Measurements from ENCODE around the gene AKAP8L. TPM values are rescaled to one million over a fixed set of nuclear protein-coding genes. Genes with fewer than 3 reads are reported as not detected.

The AKAP8L gene
- total RNA-seq, 4 donors from 2014 or later, result 122 to 272 (median 204) TPM

DNA sequence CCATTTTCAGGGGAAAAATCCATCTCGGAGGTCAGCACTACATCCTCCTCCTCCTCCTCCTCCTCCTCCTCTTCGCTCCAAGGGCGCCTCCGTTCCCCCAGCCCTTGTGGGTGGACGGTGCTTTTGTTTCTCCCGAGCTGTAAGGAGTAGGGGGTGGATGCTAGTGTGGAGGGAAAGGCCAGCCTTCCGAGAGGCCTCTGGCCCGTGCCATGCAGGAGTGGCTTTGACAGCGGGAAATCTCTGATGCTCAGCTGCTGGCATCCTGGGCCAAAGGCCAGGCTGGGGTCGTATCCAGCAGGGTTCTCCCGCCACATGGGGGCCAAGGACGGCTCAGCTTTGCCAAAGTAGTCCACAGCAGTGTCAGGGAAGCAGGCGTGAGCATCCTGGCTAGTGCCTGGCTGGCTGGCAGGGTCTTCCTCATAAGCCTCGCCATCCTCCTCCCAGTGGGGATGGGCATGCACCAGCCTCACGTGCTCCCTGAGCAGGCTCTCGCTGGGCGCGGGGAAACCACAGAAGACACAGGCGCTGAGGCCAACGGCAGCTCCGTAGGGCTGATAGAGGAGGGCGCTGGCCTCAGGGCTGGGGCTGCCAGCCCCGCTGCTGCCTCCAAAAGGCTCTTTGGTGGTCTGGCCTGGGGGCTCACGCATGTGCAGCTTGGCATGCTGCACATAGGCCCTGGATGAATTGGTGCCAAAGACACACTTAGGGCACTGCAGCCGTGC lies 20.5 kb upstream of the AKAP8L start:
- no peak overlapping the region for H3K27ac ChIP-seq
- intact Hi-C loops (cut with DNase I), result no loop called here
- H3K9me3 ChIP-seq, result no peaks in the 10 kb centered on the region
- no peaks in the 10 kb centered on the region for H3K36me3 ChIP-seq
- no peak overlapping the region for H3K4me3 ChIP-seq (replicated peaks in 1 of 3)
- WGBS, 2 donors, result 90 to 93% methylated on average over 18 to 25 of the region's 25 CpGs
- no peak for DNase-seq
- no peaks in the 10 kb centered on the region for H3K4me1 ChIP-seq
- no peaks in the 10 kb centered on the region for H3K27me3 ChIP-seq
- TF ChIP-seq POLR2A (IDR thresholded peaks at IDR 0.05), result no peak
- TF ChIP-seq, protein P1, sequence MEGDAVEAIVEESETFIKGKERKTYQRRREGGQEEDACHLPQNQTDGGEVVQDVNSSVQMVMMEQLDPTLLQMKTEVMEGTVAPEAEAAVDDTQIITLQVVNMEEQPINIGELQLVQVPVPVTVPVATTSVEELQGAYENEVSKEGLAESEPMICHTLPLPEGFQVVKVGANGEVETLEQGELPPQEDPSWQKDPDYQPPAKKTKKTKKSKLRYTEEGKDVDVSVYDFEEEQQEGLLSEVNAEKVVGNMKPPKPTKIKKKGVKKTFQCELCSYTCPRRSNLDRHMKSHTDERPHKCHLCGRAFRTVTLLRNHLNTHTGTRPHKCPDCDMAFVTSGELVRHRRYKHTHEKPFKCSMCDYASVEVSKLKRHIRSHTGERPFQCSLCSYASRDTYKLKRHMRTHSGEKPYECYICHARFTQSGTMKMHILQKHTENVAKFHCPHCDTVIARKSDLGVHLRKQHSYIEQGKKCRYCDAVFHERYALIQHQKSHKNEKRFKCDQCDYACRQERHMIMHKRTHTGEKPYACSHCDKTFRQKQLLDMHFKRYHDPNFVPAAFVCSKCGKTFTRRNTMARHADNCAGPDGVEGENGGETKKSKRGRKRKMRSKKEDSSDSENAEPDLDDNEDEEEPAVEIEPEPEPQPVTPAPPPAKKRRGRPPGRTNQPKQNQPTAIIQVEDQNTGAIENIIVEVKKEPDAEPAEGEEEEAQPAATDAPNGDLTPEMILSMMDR (IDR thresholded peaks at IDR 0.05), result no peak

DNA sequence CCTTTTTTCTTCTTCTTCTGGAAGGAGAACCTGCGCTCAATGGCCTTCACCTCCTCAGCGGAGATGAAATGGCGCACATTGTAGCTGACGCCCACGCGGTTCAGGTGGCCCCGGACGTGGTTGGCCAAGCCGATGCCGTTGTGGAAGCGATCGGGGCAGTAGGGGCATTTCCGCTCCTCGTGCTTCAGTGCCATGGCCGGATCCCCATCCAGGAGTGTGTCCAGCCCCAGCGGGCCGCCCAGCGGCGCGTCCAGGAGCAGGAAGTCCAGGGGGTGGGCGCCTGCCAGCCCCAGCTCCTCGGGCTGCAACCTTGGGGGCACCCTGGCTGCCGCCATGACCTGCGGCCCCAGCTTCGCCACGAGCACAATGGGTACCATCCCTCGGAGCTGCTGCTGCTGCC lies 19.8 kb upstream of the AKAP8L start:
- no peaks in the 10 kb centered on the region for H3K27me3 ChIP-seq
- intact Hi-C loops (cut with DNase I), result no loop called here
- 96% methylated on average over 15 to 18 of the region's 27 CpGs for WGBS, 2 donors
- TF ChIP-seq, protein P1 (IDR thresholded peaks at IDR 0.05), result no peak
- TF ChIP-seq POLR2A (IDR thresholded peaks at IDR 0.05), result no peak
- H3K36me3 ChIP-seq, result no peaks in the 10 kb centered on the region
- H3K4me1 ChIP-seq, result peaks cover 2 to 3% of the 10 kb centered on the region in 2 donors
- no peak for DNase-seq
- no peak overlapping the region for H3K4me3 ChIP-seq (replicated peaks in 1 of 3)
- no peaks in the 10 kb centered on the region for H3K9me3 ChIP-seq
- H3K27ac ChIP-seq, result no peak overlapping the region

DNA sequence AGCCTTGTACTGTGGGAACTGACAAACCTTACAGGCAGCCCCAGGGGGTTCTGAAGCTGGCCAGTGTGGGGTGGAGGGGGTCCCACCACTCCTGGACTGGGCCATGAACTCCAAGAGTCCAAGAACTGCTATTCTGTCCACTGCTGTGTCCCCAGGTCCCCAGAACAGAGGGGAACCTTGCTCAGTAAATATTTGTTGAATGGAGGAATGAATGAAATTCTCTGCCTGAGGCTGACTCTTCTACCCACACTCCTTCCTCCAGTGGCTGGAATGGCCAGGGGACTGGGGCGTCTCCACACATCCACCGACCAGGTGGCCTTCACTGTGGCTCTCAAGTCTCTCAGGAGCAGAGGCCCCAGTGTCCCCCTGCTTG lies 19.3 kb upstream of the AKAP8L start:
- intact Hi-C loops (cut with DNase I), result no loop called here
- Histone ChIP-seq H3K4me3 (replicated peaks in 1 of 3) (no peak overlapping the region), H3K27ac (no peak overlapping the region), H3K4me1 (peaks cover 5 to 6% of the 10 kb centered on the region in 2 donors), H3K27me3 (no peaks in the 10 kb centered on the region), H3K9me3 (no peaks in the 10 kb centered on the region), H3K36me3 (no peaks in the 10 kb centered on the region)
- no peak for DNase-seq
- TF ChIP-seq, protein P1 (IDR thresholded peaks at IDR 0.05), result no peak
- no peak for TF ChIP-seq POLR2A (IDR thresholded peaks at IDR 0.05)
- WGBS, 2 donors, result 90 to 91% methylated on average over 2 of the region's 2 CpGs

DNA sequence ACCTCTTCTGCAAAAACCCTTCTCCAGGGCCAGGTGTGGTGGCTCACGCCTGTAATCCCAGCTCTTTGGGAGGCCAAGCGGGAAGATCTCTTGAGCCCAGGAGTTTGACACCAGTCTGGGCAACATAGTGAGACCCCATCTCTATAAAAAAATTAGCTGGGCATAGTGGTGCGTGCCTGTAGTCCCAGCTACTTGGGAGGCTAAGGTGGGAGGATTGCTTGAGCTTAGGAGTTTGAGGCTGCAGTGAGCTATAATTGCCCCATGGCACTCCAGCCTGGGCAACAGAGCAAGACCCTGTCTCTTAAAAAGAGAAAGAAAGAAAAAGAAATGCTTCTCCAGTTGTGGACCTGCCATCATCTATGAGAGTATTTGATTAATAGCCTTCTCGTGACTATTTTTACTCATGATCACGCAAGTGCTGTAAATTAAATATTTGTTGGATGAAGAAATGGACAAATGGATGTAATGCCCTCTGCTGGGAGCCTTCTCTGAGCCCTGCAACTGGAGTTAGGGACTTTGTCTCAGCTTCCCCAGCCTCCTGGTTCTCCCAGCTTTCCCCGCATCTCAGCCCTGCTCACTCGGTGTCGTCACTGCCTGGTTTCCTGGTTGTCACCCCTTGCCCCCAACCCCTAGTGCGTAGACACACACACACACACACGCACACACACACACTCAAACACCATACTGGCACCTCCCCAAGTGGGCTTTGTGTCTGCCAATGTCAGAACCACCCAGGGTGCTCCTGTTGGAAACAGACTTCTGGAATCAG lies 18.8 kb upstream of the AKAP8L start:
- no peak for DNase-seq
- 89 to 91% methylated on average over 10 of the region's 10 CpGs for WGBS, 2 donors
- intact Hi-C loops (cut with DNase I), result no loop called here

More for the DNA sequence above, 18.8 kb upstream of the AKAP8L start:
- Histone ChIP-seq H3K4me1 (peaks cover 5 to 6% of the 10 kb centered on the region in 2 donors), H3K4me3 (replicated peaks in 1 of 3) (no peak overlapping the region), H3K36me3 (no peaks in the 10 kb centered on the region), H3K27ac (no peak overlapping the region), H3K27me3 (no peaks in the 10 kb centered on the region), H3K9me3 (no peaks in the 10 kb centered on the region)
- TF ChIP-seq, protein P1 (IDR thresholded peaks at IDR 0.05), result no peak
- TF ChIP-seq POLR2A (IDR thresholded peaks at IDR 0.05), result no peak
